Mucosa of stomach (tissue), 1 donor: ENCODE results near the gene SPATA13.

Experiments used
- H3K27me3 ChIP-seq: one replicate; pipeline ENCODE4 v1.7.0; 2013; ENCODE audit warnings: mild to moderate bottlenecking, low read length; ENCODE audit not compliant: control insufficient read depth, insufficient read depth
- H3K36me3 ChIP-seq: one replicate; pipeline ENCODE4 v1.7.0; 2013; ENCODE audit warnings: low read length; ENCODE audit not compliant: control insufficient read depth, insufficient read depth
- H3K4me1 ChIP-seq: one replicate; pipeline ENCODE4 v1.7.0; 2013; ENCODE audit warnings: mild to moderate bottlenecking, low read length; ENCODE audit not compliant: control insufficient read depth, insufficient read depth
- H3K4me3 ChIP-seq: one replicate; pipeline ENCODE4 v1.7.0; 2013; ENCODE audit warnings: low read length
- H3K9ac ChIP-seq: one replicate; pipeline ENCODE4 v1.7.0; 2013; ENCODE audit warnings: mild to moderate bottlenecking, low read length, moderate library complexity
- H3K9me3 ChIP-seq: one replicate; pipeline ENCODE4 v1.7.0; 2013; ENCODE audit warnings: mild to moderate bottlenecking, low read length, moderate library complexity; ENCODE audit not compliant: control insufficient read depth
- donor health status: Pancreatic carcinoma.

Gene SPATA13

GRCh38 chr13:24178847-24179485, 18.4 kb downstream of the SPATA13 start:
- H3K9me3 ChIP-seq = no peaks in the 10 kb centered on the region
- H3K4me3 ChIP-seq = no peak overlapping the region
- H3K4me1 ChIP-seq = peaks cover 34% of the 10 kb centered on the region
- H3K9ac ChIP-seq = no peak overlapping the region
- no peaks in the 10 kb centered on the region for H3K36me3 ChIP-seq
- H3K27me3 ChIP-seq = no peaks in the 10 kb centered on the region

- H3K36me3 ChIP-seq = no peaks in the 10 kb centered on the region
- no peaks in the 10 kb centered on the region for H3K9me3 ChIP-seq
- H3K9ac ChIP-seq = no peak overlapping the region
- H3K27me3 ChIP-seq = no peaks in the 10 kb centered on the region
- H3K4me3 ChIP-seq = no peak overlapping the region
- H3K4me1 ChIP-seq = peaks cover 37% of the 10 kb centered on the region
Observed at GRCh38 chr13:24179486-24179850, 18.9 kb downstream of the SPATA13 start.

GRCh38 chr13:24180750-24181377, 20.3 kb downstream of the SPATA13 start:
- no peaks in the 10 kb centered on the region for H3K9me3 ChIP-seq
- H3K9ac ChIP-seq = no peak overlapping the region
- H3K36me3 ChIP-seq = no peaks in the 10 kb centered on the region
- no peak overlapping the region for H3K4me3 ChIP-seq
- H3K27me3 ChIP-seq = no peaks in the 10 kb centered on the region
- peaks cover 37% of the 10 kb centered on the region for H3K4me1 ChIP-seq

GRCh38 chr13:24181991-24182702, 21.6 kb downstream of the SPATA13 start:
- no peaks in the 10 kb centered on the region for H3K36me3 ChIP-seq
- no peak overlapping the region for H3K4me3 ChIP-seq
- no peaks in the 10 kb centered on the region for H3K27me3 ChIP-seq
- peaks cover 33% of the 10 kb centered on the region for H3K4me1 ChIP-seq
- no peaks in the 10 kb centered on the region for H3K9me3 ChIP-seq
- H3K9ac ChIP-seq = no peak overlapping the region

GRCh38 chr13:24182703-24183081, 22.2 kb downstream of the SPATA13 start:
- Histone ChIP-seq H3K4me1 (peaks cover 36% of the 10 kb centered on the region), H3K9ac (no peak overlapping the region), H3K4me3 (no peak overlapping the region), H3K36me3 (no peaks in the 10 kb centered on the region), H3K27me3 (no peaks in the 10 kb centered on the region), H3K9me3 (no peaks in the 10 kb centered on the region)

- Histone ChIP-seq H3K9me3 (no peaks in the 10 kb centered on the region), H3K36me3 (no peaks in the 10 kb centered on the region), H3K4me3 (no peak overlapping the region), H3K27me3 (no peaks in the 10 kb centered on the region), H3K9ac (peak overlapping the region; percentile 14), H3K4me1 (peaks cover 36% of the 10 kb centered on the region)
Observed at GRCh38 chr13:24183741-24184182, 23.2 kb downstream of the SPATA13 start.

GRCh38 chr13:24184265-24184841, 23.8 kb downstream of the SPATA13 start:
- H3K4me3 ChIP-seq = no peak overlapping the region
- peaks cover 36% of the 10 kb centered on the region for H3K4me1 ChIP-seq
- H3K36me3 ChIP-seq = no peaks in the 10 kb centered on the region
- no peaks in the 10 kb centered on the region for H3K27me3 ChIP-seq
- peak overlapping the region; percentile 50 for H3K9ac ChIP-seq
- H3K9me3 ChIP-seq = no peaks in the 10 kb centered on the region

GRCh38 chr13:24184882-24185281, 24.4 kb downstream of the SPATA13 start:
- Histone ChIP-seq H3K4me3 (no peak overlapping the region), H3K27me3 (no peaks in the 10 kb centered on the region), H3K36me3 (no peaks in the 10 kb centered on the region), H3K4me1 (peaks cover 36% of the 10 kb centered on the region), H3K9me3 (no peaks in the 10 kb centered on the region), H3K9ac (peak overlapping the region; percentile 50)

GRCh38 chr13:24185591-24186232, 25.2 kb downstream of the SPATA13 start:
- Histone ChIP-seq H3K4me3 (no peak overlapping the region), H3K36me3 (no peaks in the 10 kb centered on the region), H3K9me3 (no peaks in the 10 kb centered on the region), H3K27me3 (no peaks in the 10 kb centered on the region), H3K9ac (no peak overlapping the region), H3K4me1 (peaks cover 36% of the 10 kb centered on the region)

GRCh38 chr13:24187185-24187584, 26.7 kb downstream of the SPATA13 start:
- no peaks in the 10 kb centered on the region for H3K9me3 ChIP-seq
- no peaks in the 10 kb centered on the region for H3K27me3 ChIP-seq
- H3K4me1 ChIP-seq = peaks cover 37% of the 10 kb centered on the region
- no peak overlapping the region for H3K4me3 ChIP-seq
- H3K9ac ChIP-seq = no peak overlapping the region
- no peaks in the 10 kb centered on the region for H3K36me3 ChIP-seq

GRCh38 chr13:24192057-24192810, 31.7 kb downstream of the SPATA13 start:
- Histone ChIP-seq H3K4me1 (peaks cover 34% of the 10 kb centered on the region), H3K27me3 (no peaks in the 10 kb centered on the region), H3K9me3 (no peaks in the 10 kb centered on the region), H3K9ac (no peak overlapping the region), H3K36me3 (no peaks in the 10 kb centered on the region), H3K4me3 (no peak overlapping the region)
